MCF 10A (cell line): ENCODE data around the gene ENPEP. TPM values are rescaled to one million over a fixed set of nuclear protein-coding genes. Genes with fewer than 3 reads are reported as not detected.

ENCODE experiments used
- BruUV-seq: library from RNA; stranded (reverse); fragments of 400-500 nt; replicated peaks from 2 replicates; lab custom pipeline; 2021; lab: Mats Ljungman, UMichigan
- CTCF ChIA-PET: fragments of 300-600 bp; sonication (Branson Sonifier 250); formaldehyde crosslinking; extraction: SDS; loops from one replicate; lab custom pipeline; 2021; ENCODE audit warnings: antibody characterized with exemption, inconsistent platforms; lab: Yijun Ruan, JAX
- POLR2A ChIA-PET: fragments of 300-600, 350-650 bp; sonication (Branson Sonifier 250); formaldehyde crosslinking; extraction: SDS; loops from one replicate; lab custom pipeline; 2020; ENCODE audit warnings: antibody characterized with exemption, inconsistent platforms; lab: Yijun Ruan, JAX
- DNase-seq: peaks from one replicate; pipeline ENCODE4 v3.0.0-alpha.2; 2018; ENCODE audit not compliant: unreplicated experiment
- H3K27ac Mint-ChIP-seq: one replicate; pipeline ENCODE4 v1.8.0; 2022; ENCODE audit warnings: mild to moderate bottlenecking, low read depth, mixed read lengths; ENCODE audit not compliant: unreplicated experiment
- H3K27me3 Mint-ChIP-seq: one replicate; pipeline ENCODE4 v1.8.0; 2022; ENCODE audit warnings: mixed read lengths; ENCODE audit not compliant: insufficient read depth, unreplicated experiment
- H3K36me3 Mint-ChIP-seq: one replicate; pipeline ENCODE4 v1.8.0; 2022; ENCODE audit warnings: mild to moderate bottlenecking, moderate library complexity, mixed read lengths; ENCODE audit not compliant: insufficient read depth, unreplicated experiment
- H3K4me1 Mint-ChIP-seq: one replicate; pipeline ENCODE4 v1.8.0; 2022; ENCODE audit warnings: mixed read lengths; ENCODE audit not compliant: insufficient read depth, unreplicated experiment
- H3K4me3 Mint-ChIP-seq: one replicate; pipeline ENCODE4 v1.8.0; 2022; ENCODE audit warnings: mild to moderate bottlenecking, moderate library complexity, mixed read lengths; ENCODE audit not compliant: unreplicated experiment
- H3K9me3 Mint-ChIP-seq: one replicate; pipeline ENCODE4 v1.8.0; 2022; ENCODE audit warnings: mixed read lengths; ENCODE audit not compliant: unreplicated experiment
- intact Hi-C: fragments of 100-400 bp; cut with micrococcal nuclease; formaldehyde crosslinking; loops from 2 replicates; pipeline ENCODE4 v1.14.1; 2022
- total RNA-seq: library from RNA; stranded (reverse); gene quantifications from 2 replicates; pipeline ENCODE4 v1.2.3, GENCODE V29; 2022
- TF ChIP-seq, protein P1 (sequence below): fragments of 200-600 bp; IDR thresholded peaks from one replicate; pipeline ENCODE4 v1.8.0; 2022; ENCODE audit warnings: antibody characterized with exemption, mild to moderate bottlenecking; ENCODE audit not compliant: unreplicated experiment

Gene ENPEP
- total RNA-seq, 1 experiment from 2014 or later, result not detected

DNA sequence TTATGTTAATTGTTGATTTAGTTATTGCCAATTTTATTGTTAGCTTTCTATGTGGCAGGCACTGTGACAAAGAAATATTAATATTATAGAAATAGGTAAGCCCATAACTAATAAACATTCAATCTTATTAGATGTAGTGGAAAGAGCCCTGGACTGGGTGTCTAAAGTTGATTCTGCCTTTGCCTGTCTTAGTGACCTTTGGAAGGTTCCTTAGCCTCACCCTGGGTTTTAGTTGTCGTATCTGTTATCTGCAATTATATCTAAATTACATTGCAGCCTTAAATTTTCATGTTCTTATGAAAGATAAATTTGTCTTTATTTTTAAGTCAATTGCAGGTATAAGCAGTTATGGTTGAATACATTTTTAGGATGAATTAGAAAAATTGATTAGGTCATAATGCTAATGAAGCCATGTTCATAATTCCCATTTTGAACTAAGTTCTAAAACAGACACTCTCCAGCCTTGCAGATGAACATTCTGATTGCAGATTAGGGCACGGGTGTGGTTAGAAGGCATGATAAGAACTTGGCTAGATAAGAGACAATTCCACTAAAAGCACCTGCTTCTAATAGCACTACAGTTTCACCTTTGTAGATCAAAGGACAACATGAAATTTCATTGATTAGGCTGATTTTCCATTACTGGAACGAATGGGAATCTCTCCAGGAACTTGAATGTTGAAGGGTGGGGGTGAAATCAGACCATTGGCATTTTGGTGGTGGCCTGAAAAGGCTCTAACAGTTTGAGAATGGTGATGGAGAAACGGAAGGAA is 17.3 kb upstream of the ENPEP start:
- Mint-ChIP-seq H3K4me3 (no peak overlapping the region), H3K36me3 (no peaks in the 10 kb centered on the region), H3K27ac (no peak overlapping the region), H3K4me1 (no peaks in the 10 kb centered on the region), H3K9me3 (no peaks in the 10 kb centered on the region), H3K27me3 (peaks cover 10% of the 10 kb centered on the region)
- TF ChIP-seq, protein P1, sequence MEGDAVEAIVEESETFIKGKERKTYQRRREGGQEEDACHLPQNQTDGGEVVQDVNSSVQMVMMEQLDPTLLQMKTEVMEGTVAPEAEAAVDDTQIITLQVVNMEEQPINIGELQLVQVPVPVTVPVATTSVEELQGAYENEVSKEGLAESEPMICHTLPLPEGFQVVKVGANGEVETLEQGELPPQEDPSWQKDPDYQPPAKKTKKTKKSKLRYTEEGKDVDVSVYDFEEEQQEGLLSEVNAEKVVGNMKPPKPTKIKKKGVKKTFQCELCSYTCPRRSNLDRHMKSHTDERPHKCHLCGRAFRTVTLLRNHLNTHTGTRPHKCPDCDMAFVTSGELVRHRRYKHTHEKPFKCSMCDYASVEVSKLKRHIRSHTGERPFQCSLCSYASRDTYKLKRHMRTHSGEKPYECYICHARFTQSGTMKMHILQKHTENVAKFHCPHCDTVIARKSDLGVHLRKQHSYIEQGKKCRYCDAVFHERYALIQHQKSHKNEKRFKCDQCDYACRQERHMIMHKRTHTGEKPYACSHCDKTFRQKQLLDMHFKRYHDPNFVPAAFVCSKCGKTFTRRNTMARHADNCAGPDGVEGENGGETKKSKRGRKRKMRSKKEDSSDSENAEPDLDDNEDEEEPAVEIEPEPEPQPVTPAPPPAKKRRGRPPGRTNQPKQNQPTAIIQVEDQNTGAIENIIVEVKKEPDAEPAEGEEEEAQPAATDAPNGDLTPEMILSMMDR, result no peak
- POLR2A ChIA-PET, result no interaction called here
- no peak for DNase-seq
- BruUV-seq, result no TSS peak
- CTCF ChIA-PET, result no interaction called here
- intact Hi-C loops, result no loop called here

DNA sequence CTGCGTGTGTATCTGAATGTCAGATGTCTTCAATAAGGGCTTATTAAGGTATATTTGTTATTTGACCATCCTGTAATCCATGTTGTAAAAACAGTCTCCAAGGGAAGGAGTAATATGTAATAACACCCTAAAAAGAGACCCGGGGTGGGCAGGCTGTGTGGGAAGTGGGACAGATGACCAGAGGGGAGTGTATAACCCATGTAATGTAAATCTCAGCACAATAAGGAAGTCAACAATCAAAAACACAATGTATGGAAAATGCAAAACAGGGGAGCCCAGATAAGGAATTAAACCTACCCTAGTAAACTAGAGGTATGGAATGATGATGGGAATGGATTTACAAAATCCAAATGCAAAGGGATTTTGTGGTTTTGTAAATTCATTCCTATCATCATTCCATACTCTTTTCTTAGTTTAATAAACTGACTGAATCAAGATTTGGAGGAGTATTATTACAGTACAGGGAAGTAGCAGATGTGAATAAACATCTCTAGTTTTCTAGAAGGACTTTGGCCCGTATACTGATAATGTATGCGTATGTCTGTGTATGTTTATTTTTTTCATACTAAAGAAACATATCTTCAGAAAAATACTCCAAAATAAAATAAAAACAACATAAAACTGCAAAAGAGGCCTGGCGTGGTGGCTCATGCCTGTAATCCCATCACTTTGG is 15.7 kb upstream of the ENPEP start:
- TF ChIP-seq, protein P1, result no peak
- no peak overlapping the region for H3K4me3 Mint-ChIP-seq
- POLR2A ChIA-PET, result no interaction called here
- no peaks in the 10 kb centered on the region for H3K4me1 Mint-ChIP-seq
- H3K9me3 Mint-ChIP-seq, result no peaks in the 10 kb centered on the region
- H3K27ac Mint-ChIP-seq, result no peak overlapping the region
- BruUV-seq, result no TSS peak
- no peaks in the 10 kb centered on the region for H3K36me3 Mint-ChIP-seq
- H3K27me3 Mint-ChIP-seq, result peaks cover under 1% of the 10 kb centered on the region
- intact Hi-C loops, result no loop called here
- no peak for DNase-seq
- CTCF ChIA-PET, result interaction anchor here (0.6 kb wide), 1 partner anchor 279 kb away, joined by 3 read pairs; no protein-coding TSS in a partner anchor

GRCh38 chr4:110467400-110467799 is 8.6 kb upstream of the ENPEP start:
- POLR2A ChIA-PET, result no interaction called here
- H3K36me3 Mint-ChIP-seq, result no peaks in the 10 kb centered on the region
- peaks cover 7% of the 10 kb centered on the region for H3K9me3 Mint-ChIP-seq
- no peaks in the 10 kb centered on the region for H3K27me3 Mint-ChIP-seq
- BruUV-seq, result no TSS peak
- CTCF ChIA-PET, result no interaction called here
- intact Hi-C loops, result no loop called here
- H3K4me3 Mint-ChIP-seq, result no peak overlapping the region
- TF ChIP-seq, protein P1, result no peak
- H3K27ac Mint-ChIP-seq, result no peak overlapping the region
- no peak for DNase-seq
- H3K4me1 Mint-ChIP-seq, result no peaks in the 10 kb centered on the region

- intact Hi-C loops, result no loop called here
- Mint-ChIP-seq H3K36me3 (no peaks in the 10 kb centered on the region), H3K4me1 (no peaks in the 10 kb centered on the region), H3K9me3 (peaks cover 7% of the 10 kb centered on the region), H3K27ac (no peak overlapping the region), H3K4me3 (no peak overlapping the region), H3K27me3 (no peaks in the 10 kb centered on the region)
- no peak for DNase-seq
- POLR2A ChIA-PET, result no interaction called here
- no TSS peak for BruUV-seq
- CTCF ChIA-PET, result interaction anchor here (0.5 to 2.4 kb wide), 4 partner anchors 16 to 1257 kb away, joined by 3 to 7 read pairs (median 4); no protein-coding TSS in a partner anchor
- TF ChIP-seq, protein P1, result no peak
Measured at GRCh38 chr4:110472583-110473329, 3.2 kb upstream of the ENPEP start.
